ENCODE results near the gene DPRX. TPM values are rescaled to one million over a fixed set of nuclear protein-coding genes. Genes with fewer than 3 reads are reported as not detected.
A peak's percentile ranks its signal among the peaks of the same experiment; 100 is the strongest.

Gene DPRX
- total and polyA plus RNA-seq, 2 of the 13 experiments (the other 11 are each of a cell fraction or from before 2014, with no cell fraction given), result not detected

- TF ChIP-seq ZNF414 (CRISPR knock-in tag; IDR thresholded peaks at IDR 0.05) (0 out of 2 replicates have a peak, but pooled peaks have one; percentile 46), PREB (CRISPR knock-in tag; IDR thresholded peaks at IDR 0.05) (no peak), ZNF878 (CRISPR knock-in tag; IDR thresholded peaks at IDR 0.05) (no peak), TFE3 (CRISPR knock-in tag; IDR thresholded peaks at IDR 0.05) (no peak), THRA (CRISPR knock-in tag; IDR thresholded peaks at IDR 0.05; ENCODE audit: borderline replicate concordance) (0 out of 2 replicates have a peak, but pooled peaks have one; percentile 18), PHF8 (CRISPR knock-in tag; IDR thresholded peaks at IDR 0.05) (no peak), BRD4 (CRISPR knock-in tag; IDR thresholded peaks at IDR 0.05) (no peak), HNF4A (CRISPR knock-in tag; IDR thresholded peaks at IDR 0.05) (peak; percentile 87), RBM39 (IDR thresholded peaks at IDR 0.05; ENCODE audit: low read depth, low read length, poor library complexity, severe bottlenecking) (no peak), SPEN (CRISPR knock-in tag; IDR thresholded peaks at IDR 0.05; ENCODE audit: low read depth) (peak; percentile 39; the same call in 1 of the 2 replicates), SKIL (CRISPR knock-in tag; IDR thresholded peaks at IDR 0.05; ENCODE audit: borderline replicate concordance) (no peak), MXI1 (IDR thresholded peaks at IDR 0.05; ENCODE audit: borderline replicate concordance, low read depth, low read length) (peak; percentile 12; the same call in 1 of the 3 replicates)
Measured at GRCh38 chr19:53657330-53657729, 25.5 kb downstream of the DPRX start (continued).
